Psoas muscle (tissue), 8 donors: ENCODE data around the gene ATP6V1C2. TPM values are rescaled to one million over a fixed set of nuclear protein-coding genes. Genes with fewer than 3 reads are reported as not detected.

Source experiments
- ATAC-seq, 4 donors: fragments of 200-7000 bp; cut with Tn5 transposase; one replicate each; pipeline ENCODE4 v1.9.1; 2020; ENCODE audit warnings: moderate library complexity in 3 of 4, mild to moderate bottlenecking in 2 of 4
- DNase-seq, 2 donors: peaks; one replicate each; pipeline ENCODE4 v3.0.0-alpha.2; 2020
- H3K27ac ChIP-seq: fragments of 200-600 bp; one replicate; pipeline ENCODE4 v1.8.0; 2022
- H3K27me3 ChIP-seq, 3 donors: fragments of 200-600 bp in 1 of 3; one replicate each; pipeline versions ENCODE4 v1.6.1 to v1.8.0; 2013 to 2022; ENCODE audit warnings: low read length in 2 of 3, mild to moderate bottlenecking in 2 of 3, moderate library complexity in 1 of 3; ENCODE audit not compliant: insufficient read depth in 3 of 3
- H3K36me3 ChIP-seq, 2 donors: fragments of 200-600 bp in 1 of 2; one replicate each; pipeline versions ENCODE4 v1.6.1 to v1.8.0; 2013 to 2022; ENCODE audit warnings: low read depth in 1 of 2, mild to moderate bottlenecking in 1 of 2, moderate library complexity in 1 of 2; ENCODE audit not compliant: insufficient read depth in 1 of 2
- H3K4me1 ChIP-seq: fragments of 200-600 bp; one replicate; pipeline ENCODE4 v1.8.0; 2022
- H3K4me3 ChIP-seq: fragments of 200-600 bp; one replicate; pipeline ENCODE4 v1.8.0; 2022; ENCODE audit warnings: mild to moderate bottlenecking
- H3K9me3 ChIP-seq: fragments of 200-600 bp; one replicate; pipeline ENCODE4 v1.8.0; 2022
- WGBS, 3 donors: extraction: QIAGEN DNeasy Blood & Tissue Kit; methylation state at CpG; one replicate each; pipeline versions ENCODE4 v1.1.6 to v1.1.7; 2013; 5-methylcytosine and 5-hydroxymethylcytosine counted together
- intact Hi-C, 2 donors: fragments of 100-400 bp; cut with DNase I; formaldehyde crosslinking; loops; one replicate each; pipeline versions ENCODE4 v1.11.0 to v1.14.2; 2022
- polyA plus RNA-seq, 3 donors: library from polyadenylated mRNA; stranded (reverse); fragments of 200-250 nt; gene quantifications; one replicate each; pipeline ENCODE4 v1.2.3, GENCODE V29; 2013
- total RNA-seq, 4 donors: library from RNA; stranded (reverse); fragmentation: NEBNext Ultra II Directional in 2 of 4; extraction: Animal tissue kit (Norgen Biotek cat#: 25700) in 2 of 4; gene quantifications; one replicate each; pipeline versions ENCODE4 v1.2.1 to v1.2.4, GENCODE V29; 2021 to 2023
- TF ChIP-seq, protein P1 (sequence below): fragments of 200-600 bp; IDR thresholded peaks from one replicate; pipeline ENCODE4 v1.8.0; 2022; ENCODE audit warnings: antibody characterized with exemption
- donor health status: healthy with polysubstance abuse.
- donor health status: DM: no; HTN: no; CAD: no; lungs with moderate emphysema.
- donor health status: Bipolar disorder and iron deficiency.
- donor health status: healthy.
- donor health status: DM: yes; HTN: yes; CAD: no.
- donor health status: DM: no; HTN: no; CAD: no.
- donor health status: DM: no; HTN: no; CAD: no.
- donor health status: DM: yes; HTN: yes; CAD: no.

Gene ATP6V1C2
- total and polyA plus RNA-seq, 7 donors = 0.11 to 0.70 (median 0.25) TPM

DNA sequence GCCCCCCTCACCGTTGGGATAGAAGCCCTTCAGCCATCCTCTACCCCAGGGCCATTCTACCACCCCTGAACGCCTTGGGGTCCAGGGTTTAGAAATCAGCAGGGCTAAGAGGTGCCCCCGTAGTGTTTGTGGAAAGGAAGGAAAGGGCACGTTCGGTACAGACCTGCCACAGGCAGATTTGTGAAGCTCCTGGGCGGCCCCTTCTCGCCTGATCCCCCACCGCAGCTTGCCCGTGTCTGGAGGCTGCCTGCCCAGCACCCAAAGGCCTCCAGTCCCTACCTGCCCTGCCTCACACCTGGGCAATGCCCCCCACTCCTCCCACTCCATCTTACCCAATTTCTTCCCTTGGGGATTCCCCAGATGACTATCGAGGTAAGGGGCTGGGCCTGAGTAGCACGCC is 21.2 kb downstream of the ATP6V1C2 start:
- intact Hi-C loops = no loop called here
- H3K27me3 ChIP-seq = peaks cover 0 to 1% (median 0%) of the 10 kb centered on the region in 3 donors
- TF ChIP-seq, protein P1, sequence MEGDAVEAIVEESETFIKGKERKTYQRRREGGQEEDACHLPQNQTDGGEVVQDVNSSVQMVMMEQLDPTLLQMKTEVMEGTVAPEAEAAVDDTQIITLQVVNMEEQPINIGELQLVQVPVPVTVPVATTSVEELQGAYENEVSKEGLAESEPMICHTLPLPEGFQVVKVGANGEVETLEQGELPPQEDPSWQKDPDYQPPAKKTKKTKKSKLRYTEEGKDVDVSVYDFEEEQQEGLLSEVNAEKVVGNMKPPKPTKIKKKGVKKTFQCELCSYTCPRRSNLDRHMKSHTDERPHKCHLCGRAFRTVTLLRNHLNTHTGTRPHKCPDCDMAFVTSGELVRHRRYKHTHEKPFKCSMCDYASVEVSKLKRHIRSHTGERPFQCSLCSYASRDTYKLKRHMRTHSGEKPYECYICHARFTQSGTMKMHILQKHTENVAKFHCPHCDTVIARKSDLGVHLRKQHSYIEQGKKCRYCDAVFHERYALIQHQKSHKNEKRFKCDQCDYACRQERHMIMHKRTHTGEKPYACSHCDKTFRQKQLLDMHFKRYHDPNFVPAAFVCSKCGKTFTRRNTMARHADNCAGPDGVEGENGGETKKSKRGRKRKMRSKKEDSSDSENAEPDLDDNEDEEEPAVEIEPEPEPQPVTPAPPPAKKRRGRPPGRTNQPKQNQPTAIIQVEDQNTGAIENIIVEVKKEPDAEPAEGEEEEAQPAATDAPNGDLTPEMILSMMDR = no peak
- no peaks in the 10 kb centered on the region for H3K4me1 ChIP-seq
- no peaks in the 10 kb centered on the region for H3K36me3 ChIP-seq
- H3K9me3 ChIP-seq = no peaks in the 10 kb centered on the region
- H3K27ac ChIP-seq = no peak overlapping the region
- ATAC-seq = no peak
- no peak overlapping the region for H3K4me3 ChIP-seq
- no peak for DNase-seq
- 78 to 90% (median 81%) methylated on average over 11 of the region's 11 CpGs for WGBS, 3 donors

DNA sequence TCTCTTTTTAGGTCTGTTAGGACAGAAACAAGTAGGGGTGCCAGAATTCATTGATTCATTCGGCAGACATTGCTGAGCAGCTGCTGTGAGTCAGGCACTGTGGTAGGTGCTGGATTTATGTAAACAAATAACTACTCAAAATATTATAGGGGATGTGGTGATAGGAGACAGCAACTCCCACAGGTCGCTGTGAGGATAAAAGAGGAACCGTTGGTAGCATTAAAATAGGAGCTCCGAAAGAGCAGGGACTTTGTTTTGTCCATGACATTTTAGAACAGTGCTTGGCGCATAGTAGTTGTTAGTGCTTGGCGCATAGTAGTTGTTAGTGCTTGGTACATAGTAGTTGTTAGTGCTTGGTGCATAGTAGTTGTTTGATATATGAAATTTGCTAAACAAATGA is 29.2 kb downstream of the ATP6V1C2 start:
- no peaks in the 10 kb centered on the region for H3K4me1 ChIP-seq
- no peak overlapping the region for H3K27ac ChIP-seq
- H3K27me3 ChIP-seq = no peaks in the 10 kb centered on the region
- no peak for ATAC-seq
- no peaks in the 10 kb centered on the region for H3K9me3 ChIP-seq
- DNase-seq = no peak
- TF ChIP-seq, protein P1 = no peak
- intact Hi-C loops = no loop called here
- 84 to 90% (median 85%) methylated on average over 6 of the region's 6 CpGs for WGBS, 3 donors
- H3K4me3 ChIP-seq = no peak overlapping the region
- H3K36me3 ChIP-seq = no peaks in the 10 kb centered on the region

DNA sequence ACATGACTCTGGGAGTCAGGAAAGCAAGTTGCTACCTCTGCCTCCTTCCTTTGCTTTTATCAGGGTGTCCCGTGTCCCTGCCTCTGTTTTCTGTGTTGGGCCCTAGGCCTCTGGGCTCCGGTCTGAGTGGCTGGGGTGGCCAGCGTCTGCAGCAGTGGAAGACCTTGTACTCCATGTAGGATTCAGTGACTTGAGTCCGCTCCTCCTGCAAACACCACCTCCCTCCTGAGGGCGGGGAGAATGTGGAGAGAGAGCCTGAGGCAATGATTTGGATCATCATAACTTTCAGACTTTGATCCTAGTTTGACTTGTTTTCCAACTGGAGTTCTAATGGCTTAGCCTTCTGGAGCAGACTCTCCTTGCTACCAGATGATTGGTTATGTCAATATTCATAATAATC is 30.8 kb downstream of the ATP6V1C2 start:
- H3K27me3 ChIP-seq = no peaks in the 10 kb centered on the region
- H3K9me3 ChIP-seq = no peaks in the 10 kb centered on the region
- TF ChIP-seq, protein P1 = no peak
- H3K36me3 ChIP-seq = no peaks in the 10 kb centered on the region
- H3K4me1 ChIP-seq = no peaks in the 10 kb centered on the region
- H3K27ac ChIP-seq = no peak overlapping the region
- ATAC-seq = no peak
- intact Hi-C loops = no loop called here
- DNase-seq = no peak
- no peak overlapping the region for H3K4me3 ChIP-seq
- 84% methylated on average over 5 of the region's 5 CpGs for WGBS, 3 donors

DNA sequence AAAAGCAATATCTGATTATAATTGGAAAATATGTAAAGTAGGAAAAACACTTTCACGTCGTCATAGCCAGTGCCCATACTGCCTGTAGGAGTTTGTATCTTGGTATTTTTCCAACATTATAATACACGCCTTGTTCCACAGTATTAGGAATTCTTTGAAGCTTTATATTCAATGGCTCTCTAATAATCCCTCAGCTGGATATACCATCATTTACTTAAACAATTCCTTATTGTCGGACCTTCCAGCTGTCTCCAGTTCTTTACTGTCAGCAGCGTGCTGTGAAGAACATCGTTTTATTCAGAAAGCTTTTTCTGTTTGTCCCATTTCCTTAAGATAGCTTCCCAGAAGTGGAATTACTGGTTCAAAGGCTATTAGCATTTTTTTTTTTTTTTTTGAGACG is 31.7 kb downstream of the ATP6V1C2 start:
- H3K9me3 ChIP-seq = no peaks in the 10 kb centered on the region
- H3K27me3 ChIP-seq = no peaks in the 10 kb centered on the region
- TF ChIP-seq, protein P1 = no peak
- no peak overlapping the region for H3K27ac ChIP-seq
- no peaks in the 10 kb centered on the region for H3K36me3 ChIP-seq
- WGBS, 3 donors = 41 to 42% (median 42%) methylated on average over 7 of the region's 7 CpGs
- DNase-seq = no peak
- H3K4me3 ChIP-seq = no peak overlapping the region
- no peak for ATAC-seq
- intact Hi-C loops = no loop called here
- H3K4me1 ChIP-seq = no peaks in the 10 kb centered on the region

DNA sequence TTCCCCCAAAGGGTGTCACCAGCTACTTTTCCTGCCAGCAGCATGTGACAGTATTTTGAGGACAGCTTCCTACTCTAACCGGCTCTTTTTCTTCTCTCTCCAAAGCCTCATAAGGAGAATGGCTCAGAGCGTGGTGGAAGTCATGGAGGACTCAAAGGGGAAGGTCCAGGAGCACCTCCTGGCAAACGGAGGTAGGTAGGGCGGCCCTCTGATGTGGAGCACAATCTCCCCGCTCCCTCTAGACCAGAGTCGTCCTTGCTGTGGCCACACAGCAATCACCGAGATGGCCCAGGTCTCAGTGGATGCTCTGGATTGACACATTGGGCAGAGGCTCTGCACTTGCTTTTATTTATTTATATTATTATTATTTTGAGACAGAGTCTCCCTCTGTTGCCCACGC is 32.4 kb downstream of the ATP6V1C2 start:
- H3K9me3 ChIP-seq = no peaks in the 10 kb centered on the region
- TF ChIP-seq, protein P1 = no peak
- intact Hi-C loops = no loop called here
- 76 to 79% (median 79%) methylated on average over 8 of the region's 8 CpGs for WGBS, 3 donors
- DNase-seq = no peak
- H3K27me3 ChIP-seq = no peaks in the 10 kb centered on the region
- H3K27ac ChIP-seq = no peak overlapping the region
- H3K4me3 ChIP-seq = no peak overlapping the region
- H3K4me1 ChIP-seq = no peaks in the 10 kb centered on the region
- no peak for ATAC-seq
- no peaks in the 10 kb centered on the region for H3K36me3 ChIP-seq
